ENCODE measurements around the gene CDH13.

The CDH13 gene

GRCh38 chr16:83799336-83799735, 1172.6 kb downstream of the CDH13 start:
- no peak overlapping the region for H3K27ac ChIP-seq (ENCODE audit: low read depth, low read length, severe bottlenecking)
- no peak overlapping the region for H3K4me3 ChIP-seq (ENCODE audit: extremely low read depth, insufficient read depth, low read length, poor library complexity, severe bottlenecking)
- peaks cover 5% of the 10 kb centered on the region for H3K4me1 ChIP-seq (ENCODE audit: control insufficient read depth, insufficient read depth, low read length, poor library complexity, severe bottlenecking)
- WGBS, 2 experiments (ENCODE audit: insufficient coverage in 2 of 2) = no CpG with 5 or more reads among the region's 1 CpG
- H3K36me3 ChIP-seq (ENCODE audit: control insufficient read depth, insufficient read depth, low read length) = no peaks in the 10 kb centered on the region
- no peaks in the 10 kb centered on the region for H3K9me3 ChIP-seq (ENCODE audit: control insufficient read depth, low read length)

GRCh38 chr16:83802135-83802534, 1175.4 kb downstream of the CDH13 start:
- 50% methylated on average over 1 of the region's 6 CpGs; no CpG with 5 or more reads in 1 of the 2 experiments for WGBS, 2 experiments (ENCODE audit: insufficient coverage in 2 of 2)
- no peaks in the 10 kb centered on the region for H3K9me3 ChIP-seq (ENCODE audit: control insufficient read depth, low read length)
- no peak overlapping the region for H3K4me3 ChIP-seq (ENCODE audit: extremely low read depth, insufficient read depth, low read length, poor library complexity, severe bottlenecking)
- H3K4me1 ChIP-seq (ENCODE audit: control insufficient read depth, insufficient read depth, low read length, poor library complexity, severe bottlenecking) = peaks cover 5% of the 10 kb centered on the region
- no peaks in the 10 kb centered on the region for H3K36me3 ChIP-seq (ENCODE audit: control insufficient read depth, insufficient read depth, low read length)
- peak overlapping the region; percentile 71 for H3K27ac ChIP-seq (ENCODE audit: low read depth, low read length, severe bottlenecking)

- 64 to 80% methylated on average over 8 of the region's 11 CpGs for WGBS, 2 experiments (ENCODE audit: insufficient coverage in 2 of 2)
- Histone ChIP-seq H3K36me3 (ENCODE audit: control insufficient read depth, insufficient read depth, low read length) (no peaks in the 10 kb centered on the region), H3K27ac (ENCODE audit: low read depth, low read length, severe bottlenecking) (peak overlapping the region; percentile 71), H3K4me3 (ENCODE audit: extremely low read depth, insufficient read depth, low read length, poor library complexity, severe bottlenecking) (no peak overlapping the region), H3K9me3 (ENCODE audit: control insufficient read depth, low read length) (no peaks in the 10 kb centered on the region), H3K4me1 (ENCODE audit: control insufficient read depth, insufficient read depth, low read length, poor library complexity, severe bottlenecking) (peaks cover 5% of the 10 kb centered on the region)
These were observed 1175.9 kb downstream of the CDH13 start for GRCh38 chr16:83802554-83803205.

- no peak overlapping the region for H3K27ac ChIP-seq (ENCODE audit: low read depth, low read length, severe bottlenecking)
- 80 to 95% methylated on average over 2 of the region's 3 CpGs for WGBS, 2 experiments (ENCODE audit: insufficient coverage in 2 of 2)
- no peaks in the 10 kb centered on the region for H3K9me3 ChIP-seq (ENCODE audit: control insufficient read depth, low read length)
- no peaks in the 10 kb centered on the region for H3K36me3 ChIP-seq (ENCODE audit: control insufficient read depth, insufficient read depth, low read length)
- H3K4me1 ChIP-seq (ENCODE audit: control insufficient read depth, insufficient read depth, low read length, poor library complexity, severe bottlenecking) = peaks cover 5% of the 10 kb centered on the region
- no peak overlapping the region for H3K4me3 ChIP-seq (ENCODE audit: extremely low read depth, insufficient read depth, low read length, poor library complexity, severe bottlenecking)
These were observed 1177.0 kb downstream of the CDH13 start for GRCh38 chr16:83803811-83804210.

- Histone ChIP-seq H3K9me3 (ENCODE audit: control insufficient read depth, low read length) (no peaks in the 10 kb centered on the region), H3K4me3 (ENCODE audit: extremely low read depth, insufficient read depth, low read length, poor library complexity, severe bottlenecking) (no peak overlapping the region), H3K27ac (ENCODE audit: low read depth, low read length, severe bottlenecking) (no peak overlapping the region), H3K36me3 (ENCODE audit: control insufficient read depth, insufficient read depth, low read length) (no peaks in the 10 kb centered on the region), H3K4me1 (ENCODE audit: control insufficient read depth, insufficient read depth, low read length, poor library complexity, severe bottlenecking) (peaks cover 5% of the 10 kb centered on the region)
- 78 to 91% methylated on average over 4 of the region's 5 CpGs for WGBS, 2 experiments (ENCODE audit: insufficient coverage in 2 of 2)
These were observed 1177.6 kb downstream of the CDH13 start for GRCh38 chr16:83804366-83804765.

- Histone ChIP-seq H3K27ac (ENCODE audit: low read depth, low read length, severe bottlenecking) (no peak overlapping the region), H3K4me3 (ENCODE audit: extremely low read depth, insufficient read depth, low read length, poor library complexity, severe bottlenecking) (no peak overlapping the region), H3K4me1 (ENCODE audit: control insufficient read depth, insufficient read depth, low read length, poor library complexity, severe bottlenecking) (peaks cover 10% of the 10 kb centered on the region), H3K9me3 (ENCODE audit: control insufficient read depth, low read length) (no peaks in the 10 kb centered on the region), H3K36me3 (ENCODE audit: control insufficient read depth, insufficient read depth, low read length) (peaks cover 16% of the 10 kb centered on the region)
- WGBS, 2 experiments (ENCODE audit: insufficient coverage in 2 of 2) = no CpG with 5 or more reads among the region's 5 CpGs
These were observed 1179.3 kb downstream of the CDH13 start for GRCh38 chr16:83806036-83806435.

GRCh38 chr16:83806731-83807130, 1180.0 kb downstream of the CDH13 start:
- Histone ChIP-seq H3K9me3 (ENCODE audit: control insufficient read depth, low read length) (no peaks in the 10 kb centered on the region), H3K4me3 (ENCODE audit: extremely low read depth, insufficient read depth, low read length, poor library complexity, severe bottlenecking) (no peak overlapping the region), H3K27ac (ENCODE audit: low read depth, low read length, severe bottlenecking) (no peak overlapping the region), H3K36me3 (ENCODE audit: control insufficient read depth, insufficient read depth, low read length) (peaks cover 23% of the 10 kb centered on the region), H3K4me1 (ENCODE audit: control insufficient read depth, insufficient read depth, low read length, poor library complexity, severe bottlenecking) (peaks cover 8% of the 10 kb centered on the region)
- 91% methylated on average over 5 to 6 of the region's 6 CpGs for WGBS, 2 experiments (ENCODE audit: insufficient coverage in 2 of 2)

GRCh38 chr16:83807327-83807709, 1180.5 kb downstream of the CDH13 start:
- Histone ChIP-seq H3K4me1 (ENCODE audit: control insufficient read depth, insufficient read depth, low read length, poor library complexity, severe bottlenecking) (peaks cover 4% of the 10 kb centered on the region), H3K36me3 (ENCODE audit: control insufficient read depth, insufficient read depth, low read length) (peaks cover 29% of the 10 kb centered on the region), H3K4me3 (ENCODE audit: extremely low read depth, insufficient read depth, low read length, poor library complexity, severe bottlenecking) (peak overlapping the region; percentile 98), H3K27ac (ENCODE audit: low read depth, low read length, severe bottlenecking) (no peak overlapping the region), H3K9me3 (ENCODE audit: control insufficient read depth, low read length) (no peaks in the 10 kb centered on the region)
- WGBS, 2 experiments (ENCODE audit: insufficient coverage in 2 of 2) = 99 to 100% methylated on average over 4 to 7 of the region's 8 CpGs

- peaks cover 35% of the 10 kb centered on the region for H3K36me3 ChIP-seq (ENCODE audit: control insufficient read depth, insufficient read depth, low read length)
- H3K9me3 ChIP-seq (ENCODE audit: control insufficient read depth, low read length) = no peaks in the 10 kb centered on the region
- WGBS, 2 experiments (ENCODE audit: insufficient coverage in 2 of 2) = 1 to 2% methylated on average over 52 to 54 of the region's 76 CpGs
- H3K4me1 ChIP-seq (ENCODE audit: control insufficient read depth, insufficient read depth, low read length, poor library complexity, severe bottlenecking) = peaks cover 6% of the 10 kb centered on the region
- H3K27ac ChIP-seq (ENCODE audit: low read depth, low read length, severe bottlenecking) = peak within 1 kb of the TSS; percentile 71
- peak within 1 kb of the TSS; percentile 98 for H3K4me3 ChIP-seq (ENCODE audit: extremely low read depth, insufficient read depth, low read length, poor library complexity, severe bottlenecking)
These were observed 1181.2 kb downstream of the CDH13 start, which contains the start of gene HSBP1 for GRCh38 chr16:83807710-83808572. TSS of gene HSBP1 (plus strand) at chr16:83807978. CDS start at chr16:83808077, 99 bp downstream.

GRCh38 chr16:83808573-83809014, 1181.8 kb downstream of the CDH13 start:
- Histone ChIP-seq H3K4me1 (ENCODE audit: control insufficient read depth, insufficient read depth, low read length, poor library complexity, severe bottlenecking) (peaks cover 13% of the 10 kb centered on the region), H3K4me3 (ENCODE audit: extremely low read depth, insufficient read depth, low read length, poor library complexity, severe bottlenecking) (peak overlapping the region; percentile 98), H3K27ac (ENCODE audit: low read depth, low read length, severe bottlenecking) (peak overlapping the region; percentile 71), H3K36me3 (ENCODE audit: control insufficient read depth, insufficient read depth, low read length) (peaks cover 36% of the 10 kb centered on the region), H3K9me3 (ENCODE audit: control insufficient read depth, low read length) (no peaks in the 10 kb centered on the region)
- 36 to 37% methylated on average over 11 of the region's 11 CpGs for WGBS, 2 experiments (ENCODE audit: insufficient coverage in 2 of 2)
